ENCODE results near the gene TUBGCP6. TPM values are rescaled to one million over a fixed set of nuclear protein-coding genes. Genes with fewer than 3 reads are reported as not detected.

Gene TUBGCP6
- total and polyA plus RNA-seq, 9 donors, result 7.5 to 52.2 (median 40.8) TPM

DNA sequence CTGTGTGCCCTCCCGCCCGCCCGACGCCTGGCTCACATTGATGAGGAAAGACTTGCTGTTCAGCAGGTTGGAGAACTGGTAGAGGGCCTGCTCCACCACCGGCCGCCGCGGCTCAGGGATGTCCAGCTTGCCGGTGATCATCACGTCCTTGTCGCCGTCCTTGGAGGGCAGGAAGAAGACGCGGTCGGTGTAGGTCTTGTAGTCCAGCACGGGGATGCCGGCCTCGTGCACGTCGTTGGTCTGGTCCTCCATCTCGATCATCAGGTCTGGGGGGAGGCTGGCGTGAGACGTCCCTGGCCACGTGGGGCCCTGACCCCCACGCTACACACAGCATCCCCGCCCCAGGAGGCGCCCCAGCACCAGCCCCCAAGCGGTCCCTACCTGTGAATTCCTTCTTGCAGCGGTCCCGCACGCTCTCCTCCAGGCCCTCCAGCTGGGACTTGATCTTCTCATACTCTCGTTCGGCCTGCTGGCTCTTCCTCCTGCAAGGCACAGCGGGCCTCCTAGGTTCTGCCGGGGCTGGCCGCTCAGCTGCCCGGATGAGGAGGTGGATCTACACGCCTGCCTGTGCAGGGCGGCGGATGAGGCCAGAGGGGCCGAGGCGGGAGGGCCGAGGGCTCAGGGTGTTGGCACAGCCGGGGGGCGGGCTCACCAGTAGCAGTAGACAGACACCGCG lies 36.0 kb upstream of the TUBGCP6 start:
- no peak overlapping the region for H3K27ac ChIP-seq
- intact Hi-C loops (cut with DNase I), result no loop called here
- no peaks in the 10 kb centered on the region for H3K9me3 ChIP-seq
- H3K36me3 ChIP-seq, result peaks cover 4% of the 10 kb centered on the region
- WGBS, 3 donors, result 89 to 94% (median 90%) methylated on average over 47 of the region's 47 CpGs
- no peak for DNase-seq
- TF ChIP-seq EP300 (IDR thresholded peaks at IDR 0.05) (no peak), POLR2A (IDR thresholded peaks at IDR 0.05) (no peak), CTCF (IDR thresholded peaks at IDR 0.05) (no peak)
- no peaks in the 10 kb centered on the region for H3K4me1 ChIP-seq (ENCODE audit: insufficient read depth)
- H3K4me3 ChIP-seq, result no peak overlapping the region
- H3K27me3 ChIP-seq, result no peaks in the 10 kb centered on the region

- no peaks in the 10 kb centered on the region for H3K9me3 ChIP-seq
- intact Hi-C loops (cut with DNase I), result no loop called here
- no peaks in the 10 kb centered on the region for H3K4me1 ChIP-seq (ENCODE audit: insufficient read depth)
- no peak for TF ChIP-seq EP300 (IDR thresholded peaks at IDR 0.05)
- TF ChIP-seq CTCF (IDR thresholded peaks at IDR 0.05), result no peak
- no peak for TF ChIP-seq POLR2A (IDR thresholded peaks at IDR 0.05)
- 91 to 95% (median 92%) methylated on average over 25 to 38 of the region's 38 CpGs for whole genome bisulfite sequencing, 3 donors
- peaks cover 4% of the 10 kb centered on the region for H3K36me3 ChIP-seq
- H3K27me3 ChIP-seq, result no peaks in the 10 kb centered on the region
- no peak overlapping the region for H3K4me3 ChIP-seq
- no peak overlapping the region for H3K27ac ChIP-seq
- no peak for DNase-seq
Measured at GRCh38 chr22:50280022-50280707, 35.3 kb upstream of the TUBGCP6 start.

GRCh38 chr22:50278956-50279619 lies 34.3 kb upstream of the TUBGCP6 start:
- intact Hi-C loops (cut with DNase I), result loop anchor here (5.0 kb wide), 2 partner anchors 48 to 63 kb away; partner anchors contain the start of genes DENND6B (in 3 of the 4) and PPP6R2 (in 1 of the 4)

More at GRCh38 chr22:50278956-50279619, 34.3 kb upstream of the TUBGCP6 start:
- H3K27me3 ChIP-seq, result no peaks in the 10 kb centered on the region
- no peaks in the 10 kb centered on the region for H3K9me3 ChIP-seq
- H3K4me1 ChIP-seq (ENCODE audit: insufficient read depth), result no peaks in the 10 kb centered on the region
- 88 to 90% (median 90%) methylated on average over 29 to 30 of the region's 30 CpGs for WGBS, 3 donors
- DNase-seq, result no peak
- no peak overlapping the region for H3K4me3 ChIP-seq
- no peak overlapping the region for H3K27ac ChIP-seq
- peaks cover 4% of the 10 kb centered on the region for H3K36me3 ChIP-seq
- TF ChIP-seq CTCF (IDR thresholded peaks at IDR 0.05), result no peak
- no peak for TF ChIP-seq EP300 (IDR thresholded peaks at IDR 0.05)
- no peak for TF ChIP-seq POLR2A (IDR thresholded peaks at IDR 0.05)
